IMR-90 (cell line): Measurements from ENCODE around the gene CCDC30. TPM values are rescaled to one million over a fixed set of nuclear protein-coding genes. Genes with fewer than 3 reads are reported as not detected.

Experiments used
- ATAC-seq: fragments of 200-7000 bp; cut with Tn5 transposase; 2 replicates; pipeline ENCODE4 v1.9.1; 2020; ENCODE audit warnings: low read depth, mild to moderate bottlenecking, moderate library complexity
- BruUV-seq: library from RNA; stranded (reverse); fragments of 400-500 nt; replicated peaks from 2 replicates; lab custom pipeline; 2021; lab: Mats Ljungman, UMichigan
- CTCF ChIA-PET: fragments of 300-600 bp; formaldehyde crosslinking; extraction: SDS; loops from one replicate; lab custom pipeline; 2021; ENCODE audit warnings: antibody characterized with exemption; lab: Yijun Ruan, JAX
- POLR2A ChIA-PET: fragments of 300-600 bp; sonication (Branson Sonifier 250); formaldehyde crosslinking; loops from one replicate; lab custom pipeline; 2022; ENCODE audit warnings: antibody characterized with exemption; ENCODE audit not compliant: unreplicated experiment; lab: Charles Lee
- DNase-seq: peaks from one replicate; pipeline ENCODE4 v3.0.0; 2013
- H2AFZ ChIP-seq: replicated peaks from 2 replicates; pipeline ENCODE3; 2013; ENCODE audit warnings: low read length, mild to moderate bottlenecking; ENCODE audit not compliant: poor library complexity
- H2AK5ac ChIP-seq: 2 replicates; pipeline ENCODE4 v1.6.1; 2013; ENCODE audit warnings: low read depth, low read length, inconsistent platforms
- H2AK9ac ChIP-seq: replicated peaks from 2 replicates; pipeline ENCODE3; 2013; ENCODE audit warnings: mild to moderate bottlenecking, low read depth, low read length, moderate library complexity; ENCODE audit not compliant: poor library complexity
- H2BK120ac ChIP-seq: 2 replicates; pipeline ENCODE4 v1.6.1; 2013; ENCODE audit warnings: low read depth, low read length, inconsistent platforms
- H2BK15ac ChIP-seq: 3 replicates; pipeline ENCODE4 v1.6.1; 2013; ENCODE audit warnings: low read depth, low read length, inconsistent platforms
- H2BK20ac ChIP-seq: 2 replicates; pipeline ENCODE4 v1.6.1; 2013; ENCODE audit warnings: low read depth, mild to moderate bottlenecking, inconsistent platforms, low read length, moderate library complexity
- H2BK5ac ChIP-seq: 2 replicates; pipeline ENCODE4 v1.6.1; 2013; ENCODE audit warnings: mild to moderate bottlenecking, low read depth, low read length, inconsistent platforms; ENCODE audit not compliant: poor library complexity, severe bottlenecking
- H3K14ac ChIP-seq: replicated peaks from 2 replicates; pipeline ENCODE4 v1.6.1; 2013; ENCODE audit warnings: low read depth, low read length, inconsistent platforms
- H3K18ac ChIP-seq: 2 replicates; pipeline ENCODE4 v1.6.1; 2013; ENCODE audit warnings: low read depth, low read length, control low read depth
- H3K23ac ChIP-seq: 2 replicates; pipeline ENCODE4 v1.6.1; 2013; ENCODE audit warnings: low read depth, low read length, inconsistent platforms
- H3K27ac ChIP-seq: 2 replicates; pipeline ENCODE4 v1.5.1; 2013; ENCODE audit warnings: mild to moderate bottlenecking, control low read depth, low read length; ENCODE audit not compliant: insufficient read depth
- H3K27me3 ChIP-seq: 2 replicates; pipeline ENCODE4 v1.6.1; 2013; ENCODE audit warnings: low read length; ENCODE audit not compliant: control insufficient read depth, insufficient read depth
- H3K36me3 ChIP-seq: 2 replicates; pipeline ENCODE4 v1.6.1; 2013; ENCODE audit warnings: low read length, mixed read lengths; ENCODE audit not compliant: control insufficient read depth, insufficient read depth
- H3K4ac ChIP-seq: 2 replicates; pipeline ENCODE4 v1.6.1; 2013; ENCODE audit warnings: low read depth, low read length, inconsistent platforms
- H3K4me1 ChIP-seq: 2 replicates; pipeline ENCODE4 v1.6.1; 2013; ENCODE audit warnings: low read length, mixed read lengths; ENCODE audit not compliant: control insufficient read depth, insufficient read depth
- H3K4me2 ChIP-seq: 2 replicates; pipeline ENCODE4 v1.6.1; 2013; ENCODE audit warnings: low read depth, mild to moderate bottlenecking, control low read depth, low read length, moderate library complexity
- H3K4me3 ChIP-seq: 2 replicates; pipeline ENCODE4 v1.5.1; 2013; ENCODE audit warnings: low read depth, mild to moderate bottlenecking, control low read depth, low read length, moderate library complexity; ENCODE audit not compliant: insufficient read depth
- H3K56ac ChIP-seq: 2 replicates; pipeline ENCODE4 v1.6.1; 2013; ENCODE audit warnings: low read length, inconsistent platforms; ENCODE audit not compliant: insufficient read depth; ENCODE audit errors: extremely low read depth
- H3K79me1 ChIP-seq, 2 experiments: 2 replicates each; pipeline ENCODE4 v1.6.1; 2013; ENCODE audit warnings: low read length in 2 of 2, inconsistent platforms in 1 of 2, low read depth in 1 of 2
- H3K9ac ChIP-seq: 2 replicates; pipeline ENCODE4 v1.6.1; 2013; ENCODE audit warnings: low read depth, low read length, control low read depth
- H3K9me1 ChIP-seq: 2 replicates; pipeline ENCODE4 v1.6.1; 2013; ENCODE audit warnings: low read length, inconsistent platforms; ENCODE audit not compliant: insufficient read depth
- H3K9me3 ChIP-seq: 2 replicates; pipeline ENCODE4 v1.6.1; 2013; ENCODE audit warnings: low read length; ENCODE audit not compliant: control insufficient read depth, insufficient read depth
- H4K20me1 ChIP-seq: 2 replicates; pipeline ENCODE4 v1.6.1; 2013; ENCODE audit warnings: low read length, inconsistent platforms; ENCODE audit not compliant: insufficient read depth
- H4K5ac ChIP-seq: 2 replicates; pipeline ENCODE4 v1.6.1; 2013; ENCODE audit warnings: mild to moderate bottlenecking, low read depth, low read length, control low read depth
- H4K8ac ChIP-seq, 2 experiments: 2 replicates each; pipeline ENCODE4 v1.6.1; 2013; ENCODE audit warnings: low read depth in 2 of 2, low read length in 2 of 2, control low read depth in 1 of 2, inconsistent platforms in 1 of 2
- H4K91ac ChIP-seq: 2 replicates; pipeline ENCODE4 v1.6.1; 2013; ENCODE audit warnings: low read depth, low read length, inconsistent platforms; ENCODE audit not compliant: insufficient read depth
- BHLHE40 ChIP-seq: fragments of 150-350 bp; IDR thresholded peaks from 2 replicates; pipeline ENCODE4 v1.6.1; 2016; ENCODE audit warnings: mild to moderate bottlenecking, low read depth, low read length
- CEBPB ChIP-seq: IDR thresholded peaks from 2 replicates; pipeline ENCODE4 v1.6.1; 2012; ENCODE audit warnings: low read depth, low read length, improper control_type of control experiment
- CHD1 ChIP-seq: IDR thresholded peaks from 2 replicates; pipeline ENCODE4 v1.6.1; 2012; ENCODE audit warnings: low read depth, low read length, improper control_type of control experiment
- FOS ChIP-seq: fragments of 150-350 bp; IDR thresholded peaks from 2 replicates; pipeline ENCODE4 v1.6.1; 2016; ENCODE audit warnings: low read depth, low read length
- MAFK ChIP-seq: IDR thresholded peaks from 2 replicates; pipeline ENCODE4 v1.6.1; 2012; ENCODE audit warnings: low read depth, low read length, improper control_type of control experiment
- MAZ ChIP-seq: IDR thresholded peaks from 2 replicates; pipeline ENCODE4 v1.6.1; 2012; ENCODE audit warnings: low read depth, mild to moderate bottlenecking, low read length, improper control_type of control experiment, moderate library complexity, borderline replicate concordance
- MXI1 ChIP-seq: IDR thresholded peaks from 2 replicates; pipeline ENCODE4 v1.6.1; 2012; ENCODE audit warnings: low read depth, mild to moderate bottlenecking, low read length, moderate library complexity, borderline replicate concordance
- NFE2L2 ChIP-seq: fragments of 150-350 bp; IDR thresholded peaks from 2 replicates; pipeline ENCODE4 v1.6.1; 2016; ENCODE audit warnings: low read depth, mild to moderate bottlenecking, low read length
- POLR2A ChIP-seq: IDR thresholded peaks from 2 replicates; pipeline ENCODE4 v1.6.1; 2012; ENCODE audit warnings: mild to moderate bottlenecking, low read depth, low read length
- RAD21 ChIP-seq: IDR thresholded peaks from 2 replicates; pipeline ENCODE4 v1.6.1; 2012; ENCODE audit warnings: low read length, improper control_type of control experiment
- RCOR1 ChIP-seq: IDR thresholded peaks from 2 replicates; pipeline ENCODE4 v1.6.1; 2012; ENCODE audit warnings: mild to moderate bottlenecking, low read length, improper control_type of control experiment; ENCODE audit not compliant: insufficient replicate concordance
- RFX5 ChIP-seq: IDR thresholded peaks from 2 replicates; pipeline ENCODE4 v1.8.0; 2012; ENCODE audit warnings: low read depth, mild to moderate bottlenecking, low read length, moderate library complexity
- SMC3 ChIP-seq: fragments of 150-350 bp; IDR thresholded peaks from 2 replicates; pipeline ENCODE4 v1.6.1; 2016; ENCODE audit warnings: low read depth, mild to moderate bottlenecking, antibody characterized with exemption, low read length, moderate library complexity
- USF2 ChIP-seq: fragments of 150-350 bp; IDR thresholded peaks from 2 replicates; pipeline ENCODE4 v1.6.1; 2017; ENCODE audit warnings: mild to moderate bottlenecking, antibody characterized with exemption, low read length, low read depth
- dilution Hi-C: fragments of 300-500 bp; cut with HindIII; formaldehyde crosslinking; loops from one replicate; pipeline ENCODE4 v1.14.3; 2018; ENCODE audit warnings: low sequenced_read_pairs; ENCODE audit not compliant: unreplicated experiment
- in situ Hi-C: fragments of 300-500 bp; cut with MboI; formaldehyde crosslinking; loops from 3 replicates; pipeline ENCODE4 v1.14.3; 2019; ENCODE audit warnings: low sequenced_read_pairs, inconsistent platforms, mixed read lengths
- intact Hi-C: fragments of 100-400 bp; cut with micrococcal nuclease; formaldehyde crosslinking; loops from 2 replicates; pipeline ENCODE4 v1.10.0; 2022
- polyA plus RNA-seq, 3 experiments: library from polyadenylated mRNA; depleted of rRNA; stranded (reverse); fragments of >200 nt; gene quantifications; 2 replicates each; pipeline ENCODE4 v1.2.3, GENCODE V29; 2012; ENCODE audit warnings: low replicate concordance in 1 of 3
- total RNA-seq: library from RNA; depleted of rRNA; stranded (reverse); fragments of >200 nt; gene quantifications from 2 replicates; pipeline ENCODE4 v1.2.3, GENCODE V29; 2012
- TF ChIP-seq, protein P1 (sequence below): conservative IDR thresholded peaks from 2 replicates; pipeline ENCODE4 v1.5.1; 2012; ENCODE audit warnings: mild to moderate bottlenecking, low read depth, low read length, improper control_type of control experiment
- TF ChIP-seq, protein P2 (sequence below): fragments of 150-350 bp; IDR thresholded peaks from 2 replicates; pipeline ENCODE4 v1.6.1; 2016; ENCODE audit warnings: low read depth, mild to moderate bottlenecking, low read length, moderate library complexity, borderline replicate concordance

Gene CCDC30
- total and polyA plus RNA-seq, 2 of the 4 experiments (the other 2 are of a cell fraction), result 0.14 to 0.18 TPM

GRCh38 chr1:42567038-42567437 lies 104.0 kb downstream of the CCDC30 start:
- dilution Hi-C loops (no loop called here), intact Hi-C loops (loop anchor here (1.0 kb wide), 1 partner anchor 27 kb away; no protein-coding TSS in a partner anchor), in situ Hi-C loops (no loop called here)
- Histone ChIP-seq H3K79me1 (no peaks in the 10 kb centered on the region), H3K27ac (no peak overlapping the region), H2AK9ac (no peak overlapping the region), H3K4ac (no peak overlapping the region), H4K5ac (no peak overlapping the region), H4K91ac (no peak overlapping the region), H3K14ac (no peak overlapping the region), H2BK120ac (no peak overlapping the region), H3K9me1 (no peaks in the 10 kb centered on the region), H3K23ac (no peak overlapping the region), H3K18ac (no peak overlapping the region), H3K9me3 (no peaks in the 10 kb centered on the region), H3K27me3 (no peaks in the 10 kb centered on the region), H2AFZ (no peak overlapping the region), H2BK5ac (no peak overlapping the region), H4K8ac (no peak overlapping the region), H2BK15ac (no peak overlapping the region), H3K4me2 (no peak overlapping the region), H3K4me3 (no peak overlapping the region), H3K36me3 (no peaks in the 10 kb centered on the region), H3K4me1 (peaks cover 2% of the 10 kb centered on the region; the same call in 1 of the 2 replicates), H3K9ac (no peak overlapping the region), H2BK20ac (no peak overlapping the region), H4K20me1 (no peaks in the 10 kb centered on the region), H3K56ac (no peak overlapping the region), H2AK5ac (no peak overlapping the region)
- BruUV-seq, result no TSS peak
- DNase-seq (no peak), ATAC-seq (no peak)
- no peak for TF ChIP-seq RAD21
- TF ChIP-seq, protein P1, sequence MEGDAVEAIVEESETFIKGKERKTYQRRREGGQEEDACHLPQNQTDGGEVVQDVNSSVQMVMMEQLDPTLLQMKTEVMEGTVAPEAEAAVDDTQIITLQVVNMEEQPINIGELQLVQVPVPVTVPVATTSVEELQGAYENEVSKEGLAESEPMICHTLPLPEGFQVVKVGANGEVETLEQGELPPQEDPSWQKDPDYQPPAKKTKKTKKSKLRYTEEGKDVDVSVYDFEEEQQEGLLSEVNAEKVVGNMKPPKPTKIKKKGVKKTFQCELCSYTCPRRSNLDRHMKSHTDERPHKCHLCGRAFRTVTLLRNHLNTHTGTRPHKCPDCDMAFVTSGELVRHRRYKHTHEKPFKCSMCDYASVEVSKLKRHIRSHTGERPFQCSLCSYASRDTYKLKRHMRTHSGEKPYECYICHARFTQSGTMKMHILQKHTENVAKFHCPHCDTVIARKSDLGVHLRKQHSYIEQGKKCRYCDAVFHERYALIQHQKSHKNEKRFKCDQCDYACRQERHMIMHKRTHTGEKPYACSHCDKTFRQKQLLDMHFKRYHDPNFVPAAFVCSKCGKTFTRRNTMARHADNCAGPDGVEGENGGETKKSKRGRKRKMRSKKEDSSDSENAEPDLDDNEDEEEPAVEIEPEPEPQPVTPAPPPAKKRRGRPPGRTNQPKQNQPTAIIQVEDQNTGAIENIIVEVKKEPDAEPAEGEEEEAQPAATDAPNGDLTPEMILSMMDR, result no peak
- no peak for TF ChIP-seq MXI1
- no peak for TF ChIP-seq POLR2A
- no peak for TF ChIP-seq CHD1
- TF ChIP-seq FOS, result no peak
- TF ChIP-seq CEBPB, result no peak
- TF ChIP-seq BHLHE40, result no peak
- TF ChIP-seq MAFK, result no peak
- no peak for TF ChIP-seq SMC3
- TF ChIP-seq RCOR1, result no peak
- TF ChIP-seq, protein P2, sequence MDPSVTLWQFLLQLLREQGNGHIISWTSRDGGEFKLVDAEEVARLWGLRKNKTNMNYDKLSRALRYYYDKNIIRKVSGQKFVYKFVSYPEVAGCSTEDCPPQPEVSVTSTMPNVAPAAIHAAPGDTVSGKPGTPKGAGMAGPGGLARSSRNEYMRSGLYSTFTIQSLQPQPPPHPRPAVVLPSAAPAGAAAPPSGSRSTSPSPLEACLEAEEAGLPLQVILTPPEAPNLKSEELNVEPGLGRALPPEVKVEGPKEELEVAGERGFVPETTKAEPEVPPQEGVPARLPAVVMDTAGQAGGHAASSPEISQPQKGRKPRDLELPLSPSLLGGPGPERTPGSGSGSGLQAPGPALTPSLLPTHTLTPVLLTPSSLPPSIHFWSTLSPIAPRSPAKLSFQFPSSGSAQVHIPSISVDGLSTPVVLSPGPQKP, result no peak
- TF ChIP-seq MAZ, result no peak
- TF ChIP-seq USF2, result no peak
- no peak for TF ChIP-seq NFE2L2
- TF ChIP-seq RFX5, result no peak
- CTCF ChIA-PET, result interaction anchor here (1.0 kb wide), 1 partner anchor 11 kb away, joined by 3 read pairs; no protein-coding TSS in a partner anchor
- POLR2A ChIA-PET, result no interaction called here
